OCI-LY1 (cell line): ENCODE measurements around the gene EBPL.

Experiments used
- EZH2 ChIP-seq: fragments of 200-600 bp; sonication (generic), shearing (Covaris generic); IDR thresholded peaks from 2 replicates; pipeline ENCODE4 v1.8.0; 2017; ENCODE audit warnings: borderline replicate concordance, mixed run types, mild to moderate bottlenecking, antibody characterized with exemption, low read length, moderate library complexity, mixed read lengths
- TF ChIP-seq, protein P1 (sequence below): fragments of 200-600 bp; sonication (generic), shearing (Covaris generic); IDR thresholded peaks from 2 replicates; pipeline ENCODE4 v1.5.1; 2017; ENCODE audit warnings: mild to moderate bottlenecking, antibody characterized with exemption, low read length, moderate library complexity, mixed read lengths

DNA sequence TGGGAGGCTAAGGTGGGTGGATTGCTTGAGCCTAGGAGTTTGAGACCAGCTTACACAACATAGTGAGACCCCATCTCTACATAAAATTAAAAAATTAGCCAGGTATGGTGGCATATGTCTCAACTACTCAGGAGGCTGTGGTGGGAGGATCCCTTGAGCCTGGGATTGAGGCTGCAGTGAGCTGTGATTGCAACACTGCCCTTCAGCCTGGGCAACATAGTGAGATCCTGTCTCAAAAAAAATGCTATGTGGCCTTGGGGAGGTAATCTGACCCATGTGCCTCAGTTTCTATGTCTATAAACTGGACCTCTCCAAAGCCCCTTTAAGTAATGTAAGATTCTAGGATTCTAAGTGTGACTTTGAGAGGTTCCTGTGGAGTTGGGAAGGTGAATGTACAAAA lies 37.8 kb downstream of the EBPL start:
- TF ChIP-seq, protein P1, sequence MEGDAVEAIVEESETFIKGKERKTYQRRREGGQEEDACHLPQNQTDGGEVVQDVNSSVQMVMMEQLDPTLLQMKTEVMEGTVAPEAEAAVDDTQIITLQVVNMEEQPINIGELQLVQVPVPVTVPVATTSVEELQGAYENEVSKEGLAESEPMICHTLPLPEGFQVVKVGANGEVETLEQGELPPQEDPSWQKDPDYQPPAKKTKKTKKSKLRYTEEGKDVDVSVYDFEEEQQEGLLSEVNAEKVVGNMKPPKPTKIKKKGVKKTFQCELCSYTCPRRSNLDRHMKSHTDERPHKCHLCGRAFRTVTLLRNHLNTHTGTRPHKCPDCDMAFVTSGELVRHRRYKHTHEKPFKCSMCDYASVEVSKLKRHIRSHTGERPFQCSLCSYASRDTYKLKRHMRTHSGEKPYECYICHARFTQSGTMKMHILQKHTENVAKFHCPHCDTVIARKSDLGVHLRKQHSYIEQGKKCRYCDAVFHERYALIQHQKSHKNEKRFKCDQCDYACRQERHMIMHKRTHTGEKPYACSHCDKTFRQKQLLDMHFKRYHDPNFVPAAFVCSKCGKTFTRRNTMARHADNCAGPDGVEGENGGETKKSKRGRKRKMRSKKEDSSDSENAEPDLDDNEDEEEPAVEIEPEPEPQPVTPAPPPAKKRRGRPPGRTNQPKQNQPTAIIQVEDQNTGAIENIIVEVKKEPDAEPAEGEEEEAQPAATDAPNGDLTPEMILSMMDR, result no peak
- TF ChIP-seq EZH2, result no peak
